ENCODE measurements around the gene SYNE1.

DNA sequence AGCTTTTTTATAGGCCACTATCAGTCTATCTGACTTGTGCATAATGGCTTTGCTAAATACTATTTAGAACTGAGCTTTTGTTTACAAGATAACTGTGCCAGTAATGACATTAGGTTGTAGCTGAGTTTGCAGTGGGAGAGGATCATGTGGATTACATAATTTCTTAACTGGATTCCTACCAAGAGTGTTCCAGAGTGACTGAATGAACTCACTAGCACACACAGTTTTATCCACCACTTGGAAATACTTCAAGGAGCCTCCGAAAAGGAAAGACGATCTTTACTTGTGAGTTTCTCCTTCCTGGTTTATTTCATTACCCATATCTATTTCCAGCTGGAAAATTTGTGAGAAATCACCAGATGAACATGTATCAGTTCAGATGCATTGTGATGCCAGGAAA lies 10.9 kb upstream of the SYNE1 start:
- no peak for TF ChIP-seq RBBP5 (IDR thresholded peaks at IDR 0.05; ENCODE audit: borderline replicate concordance, low read depth, low read length)
- TF ChIP-seq, protein P1, sequence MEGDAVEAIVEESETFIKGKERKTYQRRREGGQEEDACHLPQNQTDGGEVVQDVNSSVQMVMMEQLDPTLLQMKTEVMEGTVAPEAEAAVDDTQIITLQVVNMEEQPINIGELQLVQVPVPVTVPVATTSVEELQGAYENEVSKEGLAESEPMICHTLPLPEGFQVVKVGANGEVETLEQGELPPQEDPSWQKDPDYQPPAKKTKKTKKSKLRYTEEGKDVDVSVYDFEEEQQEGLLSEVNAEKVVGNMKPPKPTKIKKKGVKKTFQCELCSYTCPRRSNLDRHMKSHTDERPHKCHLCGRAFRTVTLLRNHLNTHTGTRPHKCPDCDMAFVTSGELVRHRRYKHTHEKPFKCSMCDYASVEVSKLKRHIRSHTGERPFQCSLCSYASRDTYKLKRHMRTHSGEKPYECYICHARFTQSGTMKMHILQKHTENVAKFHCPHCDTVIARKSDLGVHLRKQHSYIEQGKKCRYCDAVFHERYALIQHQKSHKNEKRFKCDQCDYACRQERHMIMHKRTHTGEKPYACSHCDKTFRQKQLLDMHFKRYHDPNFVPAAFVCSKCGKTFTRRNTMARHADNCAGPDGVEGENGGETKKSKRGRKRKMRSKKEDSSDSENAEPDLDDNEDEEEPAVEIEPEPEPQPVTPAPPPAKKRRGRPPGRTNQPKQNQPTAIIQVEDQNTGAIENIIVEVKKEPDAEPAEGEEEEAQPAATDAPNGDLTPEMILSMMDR (IDR thresholded peaks at IDR 0.05; ENCODE audit: control extremely low read depth in 1 of 3, insufficient read depth in 1 of 3, low read depth in 1 of 3, low read length in 3 of 3) = no peak
- TF ChIP-seq RAD21 (IDR thresholded peaks at IDR 0.05 in 1 of 2, conservative IDR thresholded peaks at IDR 0.05 in 1 of 2; ENCODE audit: low read depth in 2 of 2, low read length in 2 of 2) = no peak
- no peak for TF ChIP-seq POLR2AphosphoS5 (IDR thresholded peaks at IDR 0.05; ENCODE audit: low read depth, low read length)
- TF ChIP-seq EGR1 (IDR thresholded peaks at IDR 0.05; ENCODE audit: borderline replicate concordance, low read depth, low read length) = no peak
- no peak for TF ChIP-seq E2F6 (IDR thresholded peaks at IDR 0.05)
- no peak for TF ChIP-seq RFX5 (IDR thresholded peaks at IDR 0.05; ENCODE audit: borderline replicate concordance, low read depth, low read length)
- TF ChIP-seq NRF1 (IDR thresholded peaks at IDR 0.05; ENCODE audit: low read depth, low read length) = no peak
- TF ChIP-seq POLR2A (IDR thresholded peaks at IDR 0.05; ENCODE audit: control extremely low read depth in 1 of 2, low read depth in 2 of 2, low read length in 2 of 2) = no peak
- TF ChIP-seq, protein P2, sequence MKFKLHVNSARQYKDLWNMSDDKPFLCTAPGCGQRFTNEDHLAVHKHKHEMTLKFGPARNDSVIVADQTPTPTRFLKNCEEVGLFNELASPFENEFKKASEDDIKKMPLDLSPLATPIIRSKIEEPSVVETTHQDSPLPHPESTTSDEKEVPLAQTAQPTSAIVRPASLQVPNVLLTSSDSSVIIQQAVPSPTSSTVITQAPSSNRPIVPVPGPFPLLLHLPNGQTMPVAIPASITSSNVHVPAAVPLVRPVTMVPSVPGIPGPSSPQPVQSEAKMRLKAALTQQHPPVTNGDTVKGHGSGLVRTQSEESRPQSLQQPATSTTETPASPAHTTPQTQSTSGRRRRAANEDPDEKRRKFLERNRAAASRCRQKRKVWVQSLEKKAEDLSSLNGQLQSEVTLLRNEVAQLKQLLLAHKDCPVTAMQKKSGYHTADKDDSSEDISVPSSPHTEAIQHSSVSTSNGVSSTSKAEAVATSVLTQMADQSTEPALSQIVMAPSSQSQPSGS (IDR thresholded peaks at IDR 0.05; ENCODE audit: low read length) = no peak
- TF ChIP-seq, protein P3, sequence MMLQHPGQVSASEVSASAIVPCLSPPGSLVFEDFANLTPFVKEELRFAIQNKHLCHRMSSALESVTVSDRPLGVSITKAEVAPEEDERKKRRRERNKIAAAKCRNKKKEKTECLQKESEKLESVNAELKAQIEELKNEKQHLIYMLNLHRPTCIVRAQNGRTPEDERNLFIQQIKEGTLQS (IDR thresholded peaks at IDR 0.05; ENCODE audit: insufficient read depth, low read depth, low read length) = no peak
- no peak for TF ChIP-seq CHD2 (IDR thresholded peaks at IDR 0.05; ENCODE audit: low read length)

All from H1 (cell line).